Activated naive CD4-positive, alpha-beta T cell treated with anti-CD3 and anti-CD28 coated beads, Interleukin-2, amount 50 U/mL, for 72 hours (primary cell): Measurements from ENCODE around the gene INO80E. TPM values are rescaled to one million over a fixed set of nuclear protein-coding genes. Genes with fewer than 3 reads are reported as not detected.

Experiments
- total RNA-seq, 2 donors: library from RNA; stranded (reverse); gene quantifications; one replicate each; pipeline ENCODE4 v1.2.3, GENCODE V29; 2022

Gene INO80E
- total RNA-seq, 2 donors from 2014 or later, result 85.3 to 90.7 TPM

Other genes starting within 250 kb of the INO80E start
- gene ZG16, start 218.0 kb upstream of the INO80E start, total RNA-seq, result not detected
- 100 to 1,000 TPM; 151 to 268 TPM for gene KIF22, start 205.5 kb upstream of the INO80E start, total RNA-seq
- 100 to 1,000 TPM; 285 to 386 TPM for gene MAZ, start 189.7 kb upstream of the INO80E start, total RNA-seq
- 1 to 10 TPM; 1.4 to 5.9 TPM for gene PRRT2, start 184.0 kb upstream of the INO80E start, total RNA-seq
- 10 to 100 TPM; 20.2 to 40.0 TPM for gene PAGR1, start 180.1 kb upstream of the INO80E start, total RNA-seq
- 100 to 1,000 TPM in 1 of 2 donors, 10 to 100 TPM in 1; 77.6 to 168 TPM for gene MVP, start 175.8 kb upstream of the INO80E start, total RNA-seq
- gene CDIPT, start 133.0 kb upstream of the INO80E start, total RNA-seq, result 10 to 100 TPM; 39.4 to 40.6 TPM
- 1 to 10 TPM in 1 of 2 donors, under 1 TPM in 1; 0.35 to 1.3 TPM for gene SEZ6L2, start 96.7 kb upstream of the INO80E start, total RNA-seq
- gene ASPHD1, start 95.8 kb upstream of the INO80E start, total RNA-seq, result 1 to 10 TPM; 1.4 to 3.8 TPM
- gene KCTD13, start 70.0 kb upstream of the INO80E start, total RNA-seq, result 10 to 100 TPM; 37.1 to 55.5 TPM
- gene TMEM219, start 34.2 kb upstream of the INO80E start, total RNA-seq, result 10 to 100 TPM; 52.5 to 63.8 TPM
- gene TAOK2, start 22.4 kb upstream of the INO80E start, total RNA-seq, result 10 to 100 TPM; 29.6 to 52.7 TPM
- 10 to 100 TPM; 30.1 to 38.7 TPM for gene HIRIP3, start 624 bp upstream of the INO80E start, total RNA-seq
- gene DOC2A, start 14.8 kb downstream of the INO80E start, total RNA-seq, result 1 to 10 TPM in 1 of 2 donors, under 1 TPM in 1; 0.80 to 2.0 TPM
- gene C16orf92, start 27.0 kb downstream of the INO80E start, total RNA-seq, result not detected
- 10 to 100 TPM in 1 of 2 donors, 1 to 10 TPM in 1; 3.4 to 14.1 TPM for gene TLCD3B, start 35.0 kb downstream of the INO80E start, total RNA-seq
- gene ALDOA, start 69.5 kb downstream of the INO80E start, total RNA-seq, result 1,000 to 10,000 TPM; 1,322 to 2,822 TPM
- gene PPP4C, start 79.8 kb downstream of the INO80E start, total RNA-seq, result 100 to 1,000 TPM; 130 to 136 TPM
- 1 to 10 TPM; 3.9 to 5.7 TPM for gene TBX6, start 95.7 kb downstream of the INO80E start, total RNA-seq
- 100 to 1,000 TPM in 1 of 2 donors, 10 to 100 TPM in 1; 24.0 to 112 TPM for gene YPEL3, start 100.0 kb downstream of the INO80E start, total RNA-seq
- gene GDPD3, start 117.3 kb downstream of the INO80E start, total RNA-seq, result 10 to 100 TPM; 16.7 to 25.8 TPM
- 100 to 1,000 TPM in 1 of 2 donors, 10 to 100 TPM in 1; 81.0 to 126 TPM for gene MAPK3, start 127.0 kb downstream of the INO80E start, total RNA-seq
- gene CORO1A, start 187.4 kb downstream of the INO80E start, total RNA-seq, result 1,000 to 10,000 TPM in 1 of 2 donors, 100 to 1,000 TPM in 1; 672 to 1,124 TPM
- 100 to 1,000 TPM; 158 to 173 TPM for gene BOLA2B, start 197.4 kb downstream of the INO80E start, total RNA-seq
- 10 to 100 TPM; 46.4 to 84.7 TPM for gene SLX1A, start 197.6 kb downstream of the INO80E start, total RNA-seq
- 10 to 100 TPM; 18.0 to 31.9 TPM for gene SULT1A3, start 203.0 kb downstream of the INO80E start, total RNA-seq